Smooth muscle cell (in vitro differentiated cells): ENCODE measurements around the gene HYOU1. TPM values are rescaled to one million over a fixed set of nuclear protein-coding genes. Genes with fewer than 3 reads are reported as not detected.
"Not testable (repeated sequence)": the region's sequence is repeated elsewhere in the genome, so short reads cannot be mapped to it uniquely, and the experiment has no call there.

Experiments
- DNase-seq: peaks from one replicate; lab custom pipeline; 2025; ENCODE audit not compliant: unreplicated experiment; lab: John Stamatoyannopoulos, UW
- H2AFZ ChIP-seq: fragments of 200-600 bp; sonication (generic); 2 replicates; pipeline ENCODE4 v1.6.0; 2016; ENCODE audit warnings: antibody characterized with exemption, low read depth, mild to moderate bottlenecking
- H3F3A ChIP-seq: fragments of 200-600 bp; sonication (generic); 2 replicates; pipeline ENCODE4 v1.6.0; 2017; ENCODE audit warnings: antibody characterized with exemption, low read depth
- H3K27ac ChIP-seq: fragments of 200-600 bp; sonication (generic); 2 replicates; pipeline ENCODE4 v1.5.1; 2016; ENCODE audit warnings: low read depth, mild to moderate bottlenecking
- H3K27me3 ChIP-seq: fragments of 200-600 bp; sonication (generic); 2 replicates; pipeline ENCODE4 v1.6.1; 2016; ENCODE audit warnings: low read depth, mild to moderate bottlenecking
- H3K36me3 ChIP-seq: fragments of 200-600 bp; sonication (generic); 2 replicates; pipeline ENCODE4 v1.5.1; 2016; ENCODE audit warnings: low read depth
- H3K4me1 ChIP-seq: fragments of 200-600 bp; sonication (generic); 2 replicates; pipeline ENCODE4 v1.5.1; 2016; ENCODE audit warnings: low read depth
- H3K4me2 ChIP-seq: fragments of 200-600 bp; sonication (generic); 2 replicates; pipeline ENCODE4 v1.6.0; 2016; ENCODE audit warnings: mild to moderate bottlenecking
- H3K4me3 ChIP-seq: fragments of 200-600 bp; sonication (generic); 2 replicates; pipeline ENCODE4 v1.5.1; 2016; ENCODE audit warnings: mild to moderate bottlenecking
- H3K79me2 ChIP-seq: fragments of 200-600 bp; sonication (generic); 2 replicates; pipeline ENCODE4 v1.6.0; 2016; ENCODE audit warnings: low read depth, mild to moderate bottlenecking
- H3K9ac ChIP-seq: fragments of 200-600 bp; sonication (generic); 2 replicates; pipeline ENCODE4 v1.6.0; 2016; ENCODE audit warnings: low read depth
- H3K9me3 ChIP-seq: fragments of 200-600 bp; sonication (generic); replicated peaks from 2 replicates; pipeline ENCODE4 v1.5.1; 2016; ENCODE audit warnings: low read depth
- H4K20me1 ChIP-seq: fragments of 200-600 bp; sonication (generic); 2 replicates; pipeline ENCODE4 v1.6.0; 2016; ENCODE audit warnings: low read depth
- WGBS: methylation state at CpG from one replicate; pipeline ENCODE4 v1.1.7; 2016; ENCODE audit warnings: low lambda C conversion rate; 5-methylcytosine and 5-hydroxymethylcytosine counted together
- polyA plus RNA-seq: library from polyadenylated mRNA; unstranded; fragments of >200 nt; fragmentation: Nextera tagmentation; extraction: Ambion mirVana; gene quantifications from 2 replicates; pipeline ENCODE4 v1.2.1, GENCODE V29; 2016
- total RNA-seq: library from RNA; depleted of rRNA; stranded (reverse); fragments of >200 nt; gene quantifications from 2 replicates; pipeline ENCODE4 v1.2.3, GENCODE V29; 2014
- TF ChIP-seq, protein P1 (sequence below): fragments of 200-600 bp; sonication (generic); IDR thresholded peaks from 2 replicates; pipeline ENCODE4 v1.5.1; 2017; ENCODE audit warnings: borderline replicate concordance, mild to moderate bottlenecking, antibody characterized with exemption; ENCODE audit not compliant: insufficient read depth, poor library complexity, severe bottlenecking

HYOU1 gene, protein sequence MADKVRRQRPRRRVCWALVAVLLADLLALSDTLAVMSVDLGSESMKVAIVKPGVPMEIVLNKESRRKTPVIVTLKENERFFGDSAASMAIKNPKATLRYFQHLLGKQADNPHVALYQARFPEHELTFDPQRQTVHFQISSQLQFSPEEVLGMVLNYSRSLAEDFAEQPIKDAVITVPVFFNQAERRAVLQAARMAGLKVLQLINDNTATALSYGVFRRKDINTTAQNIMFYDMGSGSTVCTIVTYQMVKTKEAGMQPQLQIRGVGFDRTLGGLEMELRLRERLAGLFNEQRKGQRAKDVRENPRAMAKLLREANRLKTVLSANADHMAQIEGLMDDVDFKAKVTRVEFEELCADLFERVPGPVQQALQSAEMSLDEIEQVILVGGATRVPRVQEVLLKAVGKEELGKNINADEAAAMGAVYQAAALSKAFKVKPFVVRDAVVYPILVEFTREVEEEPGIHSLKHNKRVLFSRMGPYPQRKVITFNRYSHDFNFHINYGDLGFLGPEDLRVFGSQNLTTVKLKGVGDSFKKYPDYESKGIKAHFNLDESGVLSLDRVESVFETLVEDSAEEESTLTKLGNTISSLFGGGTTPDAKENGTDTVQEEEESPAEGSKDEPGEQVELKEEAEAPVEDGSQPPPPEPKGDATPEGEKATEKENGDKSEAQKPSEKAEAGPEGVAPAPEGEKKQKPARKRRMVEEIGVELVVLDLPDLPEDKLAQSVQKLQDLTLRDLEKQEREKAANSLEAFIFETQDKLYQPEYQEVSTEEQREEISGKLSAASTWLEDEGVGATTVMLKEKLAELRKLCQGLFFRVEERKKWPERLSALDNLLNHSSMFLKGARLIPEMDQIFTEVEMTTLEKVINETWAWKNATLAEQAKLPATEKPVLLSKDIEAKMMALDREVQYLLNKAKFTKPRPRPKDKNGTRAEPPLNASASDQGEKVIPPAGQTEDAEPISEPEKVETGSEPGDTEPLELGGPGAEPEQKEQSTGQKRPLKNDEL
- 98.1 and 122 TPM in 2 replicates for total RNA-seq
- polyA plus RNA-seq = 79.8 and 90.4 TPM in 2 replicates

DNA sequence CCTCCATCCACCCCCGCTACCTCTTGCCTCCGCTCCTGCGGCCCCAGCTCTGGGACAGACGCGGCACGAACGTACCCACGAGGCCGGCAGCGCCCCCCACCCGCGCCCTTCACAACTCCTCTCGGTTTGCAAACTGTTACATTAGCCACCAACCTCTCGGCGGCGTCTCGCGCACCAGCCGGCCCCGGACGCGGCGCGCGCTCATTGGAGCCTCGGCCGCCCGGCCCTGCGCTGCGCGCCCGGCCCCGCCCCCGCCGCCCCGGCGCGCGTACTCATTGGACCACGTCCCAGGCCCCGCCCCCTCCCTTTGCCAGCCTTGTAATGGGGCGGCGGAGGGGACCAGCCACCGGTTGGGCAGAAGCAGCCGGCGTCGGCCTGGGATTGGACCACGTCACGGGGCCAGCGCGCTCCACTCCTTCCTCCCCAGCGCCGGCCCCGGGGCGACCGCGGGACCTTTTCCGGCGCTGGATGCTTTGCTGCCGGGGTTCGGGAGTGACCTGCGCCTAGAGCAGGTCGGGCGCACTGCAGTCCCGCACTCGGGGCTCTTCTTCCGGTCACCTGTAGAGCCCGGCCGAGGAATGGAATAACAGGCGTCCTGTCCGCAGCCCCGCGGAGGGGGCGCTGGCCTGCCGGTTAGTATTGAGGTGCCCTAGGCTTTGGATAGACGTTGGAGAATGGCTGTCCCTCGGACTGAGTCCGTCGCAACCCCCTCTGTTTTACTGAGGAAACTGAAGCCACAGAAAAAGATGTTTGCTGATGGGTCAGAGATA lies at the start of gene HYOU1:
Gene HYOU1, minus strand, starts transcription at position 206 of the 770 bp plus-strand sequence. CDS start 1,045 bp downstream, outside the sequence.
- H3K79me2 ChIP-seq = peaks cover 27% of the 10 kb centered on the region
- TF ChIP-seq, protein P1, sequence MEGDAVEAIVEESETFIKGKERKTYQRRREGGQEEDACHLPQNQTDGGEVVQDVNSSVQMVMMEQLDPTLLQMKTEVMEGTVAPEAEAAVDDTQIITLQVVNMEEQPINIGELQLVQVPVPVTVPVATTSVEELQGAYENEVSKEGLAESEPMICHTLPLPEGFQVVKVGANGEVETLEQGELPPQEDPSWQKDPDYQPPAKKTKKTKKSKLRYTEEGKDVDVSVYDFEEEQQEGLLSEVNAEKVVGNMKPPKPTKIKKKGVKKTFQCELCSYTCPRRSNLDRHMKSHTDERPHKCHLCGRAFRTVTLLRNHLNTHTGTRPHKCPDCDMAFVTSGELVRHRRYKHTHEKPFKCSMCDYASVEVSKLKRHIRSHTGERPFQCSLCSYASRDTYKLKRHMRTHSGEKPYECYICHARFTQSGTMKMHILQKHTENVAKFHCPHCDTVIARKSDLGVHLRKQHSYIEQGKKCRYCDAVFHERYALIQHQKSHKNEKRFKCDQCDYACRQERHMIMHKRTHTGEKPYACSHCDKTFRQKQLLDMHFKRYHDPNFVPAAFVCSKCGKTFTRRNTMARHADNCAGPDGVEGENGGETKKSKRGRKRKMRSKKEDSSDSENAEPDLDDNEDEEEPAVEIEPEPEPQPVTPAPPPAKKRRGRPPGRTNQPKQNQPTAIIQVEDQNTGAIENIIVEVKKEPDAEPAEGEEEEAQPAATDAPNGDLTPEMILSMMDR = no peak
- no peaks in the 10 kb centered on the region for H3K36me3 ChIP-seq
- peak within 1 kb of the TSS; percentile 97 for H3K4me2 ChIP-seq
- H3K4me1 ChIP-seq = peaks cover 15% of the 10 kb centered on the region
- peak within 1 kb of the TSS; percentile 68 for H3K4me3 ChIP-seq
- WGBS = under 1% methylated on average over 57 of the region's 79 CpGs
- peak within 1 kb of the TSS; percentile 62 for H2AFZ ChIP-seq
- no peaks in the 10 kb centered on the region for H3F3A ChIP-seq
- no peaks in the 10 kb centered on the region for H3K27me3 ChIP-seq
- H3K9me3 ChIP-seq = no peaks in the 10 kb centered on the region
- H3K9ac ChIP-seq = peak within 1 kb of the TSS; percentile 95
- peak within 1 kb of the TSS; percentile 65 for H3K27ac ChIP-seq
- peak; percentile 96 for DNase-seq
- peaks cover 14% of the 10 kb centered on the region for H4K20me1 ChIP-seq

DNA sequence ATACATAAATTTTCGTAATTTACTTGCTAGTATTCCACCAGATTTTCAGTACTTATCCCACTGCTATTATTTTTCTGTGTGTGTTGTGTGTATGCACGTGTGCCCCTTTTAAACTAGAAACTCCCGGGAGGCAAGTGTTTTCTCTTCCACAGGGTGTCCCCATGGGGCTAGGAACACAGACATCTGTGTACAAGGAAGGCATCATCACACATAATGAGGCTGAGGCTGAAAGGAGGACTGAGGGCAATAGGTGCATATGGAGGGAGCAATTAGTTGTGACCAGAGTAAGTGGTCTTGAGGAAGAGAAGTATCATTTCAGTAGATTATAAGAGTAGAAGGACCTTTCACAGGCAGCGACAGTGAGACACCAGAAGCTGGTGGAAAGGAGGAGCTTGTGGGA lies 46.8 kb upstream of the HYOU1 start:
- WGBS = 66% methylated on average over 4 of the region's 4 CpGs
- no peak overlapping the region for H3K4me2 ChIP-seq
- peaks cover 8% of the 10 kb centered on the region for H4K20me1 ChIP-seq
- H3K36me3 ChIP-seq = no peaks in the 10 kb centered on the region
- no peak overlapping the region for H3K4me3 ChIP-seq
- peaks cover 11% of the 10 kb centered on the region for H3K79me2 ChIP-seq
- H3K9ac ChIP-seq = no peak overlapping the region
- H3K9me3 ChIP-seq = no peaks in the 10 kb centered on the region
- H3K4me1 ChIP-seq = peaks cover 25% of the 10 kb centered on the region
- peaks cover 14% of the 10 kb centered on the region for H3F3A ChIP-seq
- TF ChIP-seq, protein P1 = no peak
- no peak overlapping the region for H2AFZ ChIP-seq
- H3K27me3 ChIP-seq = no peaks in the 10 kb centered on the region
- peak overlapping the region; percentile 30 for H3K27ac ChIP-seq
- no peak for DNase-seq

DNA sequence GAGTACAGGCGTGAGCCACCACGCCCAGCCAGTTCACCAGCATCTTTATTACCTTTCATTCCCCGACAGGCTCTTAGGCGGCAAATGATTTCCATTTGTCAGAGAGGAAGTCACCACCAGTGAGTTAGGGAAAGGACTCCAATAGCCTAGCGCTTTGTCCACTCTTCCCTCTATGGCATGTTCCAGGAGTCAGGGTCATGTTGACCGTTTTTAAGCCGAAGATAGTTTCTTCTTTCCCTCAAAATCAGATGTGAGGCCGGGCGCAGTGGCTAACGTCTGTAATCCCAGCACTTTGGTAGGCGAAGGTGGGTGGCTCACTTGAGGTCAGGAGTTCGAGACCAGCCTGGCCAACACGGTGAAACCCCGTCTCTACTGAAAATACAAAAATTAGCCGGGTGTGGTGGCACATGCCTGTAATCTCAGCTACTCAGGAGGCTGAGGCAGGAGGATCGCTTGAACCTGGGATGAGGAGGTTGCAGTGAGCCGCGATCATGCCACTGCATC lies 46.2 kb upstream of the HYOU1 start:
- Histone ChIP-seq H3K27ac (peak overlapping the region; percentile 99), H3K4me1 (peaks cover 21% of the 10 kb centered on the region), H3K79me2 (peaks cover 11% of the 10 kb centered on the region), H3K4me2 (peak overlapping the region; percentile 98), H3F3A (peaks cover 14% of the 10 kb centered on the region), H3K4me3 (peak overlapping the region; percentile 81)
- not testable (repeated sequence) for DNase-seq, H3K36me3 ChIP-seq, H4K20me1 ChIP-seq, H3K27me3 ChIP-seq, H3K9ac ChIP-seq, H2AFZ ChIP-seq, H3K9me3 ChIP-seq
- WGBS = 93% methylated on average over 18 of the region's 18 CpGs
